Small intestine (tissue), 7 donors: ENCODE data around the gene NDUFA9. TPM values are rescaled to one million over a fixed set of nuclear protein-coding genes. Genes with fewer than 3 reads are reported as not detected.

Experiments
- DNase-seq, 2 donors: peaks; one replicate each; pipeline versions ENCODE4 v3.0.0 to v3.0.0-alpha.2; 2013
- FAIRE-seq: peaks from 2 replicates; lab custom pipeline; 2012; peaks lifted over from hg19 to GRCh38; lab: Jason Lieb, UNC
- H3K27ac ChIP-seq, 3 donors: one replicate each; pipeline ENCODE4 v1.5.1; 2013; ENCODE audit warnings: low read length in 2 of 3, mild to moderate bottlenecking in 2 of 3, control low read depth in 1 of 3, inconsistent platforms in 1 of 3, low read depth in 1 of 3, moderate library complexity in 1 of 3
- H3K27me3 ChIP-seq, 3 donors: one replicate each; pipeline ENCODE4 v1.6.1; 2013; ENCODE audit warnings: low read length in 3 of 3, inconsistent platforms in 1 of 3; ENCODE audit not compliant: control insufficient read depth in 3 of 3, insufficient read depth in 3 of 3
- H3K36me3 ChIP-seq, 3 donors: one replicate each; pipeline ENCODE4 v1.6.1; 2013; ENCODE audit warnings: low read length in 3 of 3, inconsistent platforms in 1 of 3, low read depth in 1 of 3, mild to moderate bottlenecking in 1 of 3, moderate library complexity in 1 of 3; ENCODE audit not compliant: control insufficient read depth in 3 of 3, insufficient read depth in 2 of 3
- H3K4me1 ChIP-seq, 3 donors: one replicate each; pipeline ENCODE4 v1.6.1; 2013; ENCODE audit warnings: low read length in 2 of 3, inconsistent platforms in 1 of 3, low read depth in 1 of 3, mild to moderate bottlenecking in 1 of 3, moderate library complexity in 1 of 3; ENCODE audit not compliant: control insufficient read depth in 3 of 3, insufficient read depth in 2 of 3
- H3K4me3 ChIP-seq, 3 donors: one replicate each; pipeline ENCODE4 v1.5.1; 2013; ENCODE audit warnings: low read length in 3 of 3, control low read depth in 1 of 3, inconsistent platforms in 1 of 3, low read depth in 1 of 3, mild to moderate bottlenecking in 1 of 3, moderate library complexity in 1 of 3
- H3K9me3 ChIP-seq, 2 donors: one replicate each; pipeline ENCODE4 v1.6.1; 2013; ENCODE audit warnings: low read depth in 1 of 2, low read length in 1 of 2; ENCODE audit not compliant: control insufficient read depth in 2 of 2, insufficient read depth in 1 of 2
- WGBS, 3 donors: extraction: QIAGEN DNeasy Blood & Tissue Kit; methylation state at CpG; one replicate each; pipeline ENCODE4 v1.1.7; 2013; 5-methylcytosine and 5-hydroxymethylcytosine counted together
- polyA plus RNA-seq, 4 donors: library from polyadenylated mRNA; stranded (reverse) in 3 of 4; unstranded in 1 of 4; fragments of 200-250 nt in 3 of 4; fragments of 120-200 nt in 1 of 4; gene quantifications; one replicate each; pipeline versions ENCODE4 v1.2.1 to v1.2.3, GENCODE V29; 2013
- donor health status: healthy with polysubstance abuse.
- donor health status: control.
- donor health status: control.
- donor health status: Bipolar disorder and iron deficiency.
- donor health status: healthy.

The NDUFA9 gene
- polyA plus RNA-seq, 4 donors, result 64.6 to 113 (median 75.9) TPM

- FAIRE-seq, result no peak
- WGBS, 3 donors, result 93 to 98% (median 95%) methylated on average over 9 of the region's 9 CpGs
- H3K9me3 ChIP-seq, result no peaks in the 10 kb centered on the region
- H3K27ac ChIP-seq, result no peak overlapping the region
- DNase-seq, result no peak
- no peaks in the 10 kb centered on the region for H3K27me3 ChIP-seq
- H3K4me1 ChIP-seq, result no peaks in the 10 kb centered on the region
- H3K4me3 ChIP-seq, result no peak overlapping the region
- H3K36me3 ChIP-seq, result peaks cover 0 to 13% (median 7%) of the 10 kb centered on the region in 3 donors
These were observed 33.2 kb upstream of the NDUFA9 start for GRCh38 chr12:4615667-4616066.

- no peak for FAIRE-seq
- Histone ChIP-seq H3K27me3 (no peaks in the 10 kb centered on the region), H3K9me3 (no peaks in the 10 kb centered on the region), H3K27ac (no peak overlapping the region), H3K36me3 (no peaks in the 10 kb centered on the region), H3K4me1 (no peaks in the 10 kb centered on the region), H3K4me3 (no peak overlapping the region)
- 94 to 96% (median 95%) methylated on average over 3 of the region's 3 CpGs for WGBS, 3 donors
- DNase-seq, result no peak
These were observed 27.4 kb upstream of the NDUFA9 start for GRCh38 chr12:4621511-4621910.

- H3K27me3 ChIP-seq, result no peaks in the 10 kb centered on the region
- WGBS, 3 donors, result 87 to 93% (median 90%) methylated on average over 5 of the region's 5 CpGs
- no peak for DNase-seq
- no peaks in the 10 kb centered on the region for H3K4me1 ChIP-seq
- no peak overlapping the region for H3K4me3 ChIP-seq
- H3K9me3 ChIP-seq, result no peaks in the 10 kb centered on the region
- H3K36me3 ChIP-seq, result no peaks in the 10 kb centered on the region
- H3K27ac ChIP-seq, result no peak overlapping the region
- FAIRE-seq, result no peak
These were observed 22.4 kb upstream of the NDUFA9 start for GRCh38 chr12:4626543-4626942.

- no peaks in the 10 kb centered on the region for H3K36me3 ChIP-seq
- H3K4me3 ChIP-seq, result no peak overlapping the region
- H3K4me1 ChIP-seq, result no peaks in the 10 kb centered on the region
- 89 to 95% (median 93%) methylated on average over 10 of the region's 10 CpGs for WGBS, 3 donors
- H3K27ac ChIP-seq, result no peak overlapping the region
- FAIRE-seq (no peak), DNase-seq (no peak)
- no peaks in the 10 kb centered on the region for H3K9me3 ChIP-seq
- H3K27me3 ChIP-seq, result no peaks in the 10 kb centered on the region
These were observed 20.5 kb upstream of the NDUFA9 start for GRCh38 chr12:4628406-4628805.

GRCh38 chr12:4630262-4630661 is 18.7 kb upstream of the NDUFA9 start:
- Histone ChIP-seq H3K36me3 (no peaks in the 10 kb centered on the region), H3K9me3 (no peaks in the 10 kb centered on the region), H3K27ac (no peak overlapping the region), H3K27me3 (no peaks in the 10 kb centered on the region), H3K4me1 (no peaks in the 10 kb centered on the region), H3K4me3 (no peak overlapping the region)
- DNase-seq, result no peak
- WGBS, 3 donors, result 73 to 84% (median 79%) methylated on average over 5 of the region's 5 CpGs
- no peak for FAIRE-seq

GRCh38 chr12:4643747-4644146 is 5.2 kb upstream of the NDUFA9 start:
- H3K9me3 ChIP-seq, result no peaks in the 10 kb centered on the region
- H3K36me3 ChIP-seq, result no peaks in the 10 kb centered on the region
- H3K4me3 ChIP-seq, result no peak overlapping the region
- FAIRE-seq, result no peak
- peaks cover 0 to 6% (median 4%) of the 10 kb centered on the region in 3 donors for H3K4me1 ChIP-seq
- DNase-seq, result no peak
- H3K27me3 ChIP-seq, result no peaks in the 10 kb centered on the region
- WGBS, 3 donors, result 78 to 87% (median 80%) methylated on average over 6 of the region's 6 CpGs
- H3K27ac ChIP-seq, result no peak overlapping the region

- no peak overlapping the region for H3K27ac ChIP-seq
- H3K36me3 ChIP-seq, result no peaks in the 10 kb centered on the region
- H3K4me3 ChIP-seq, result no peak overlapping the region
- peaks cover 0 to 6% (median 5%) of the 10 kb centered on the region in 3 donors for H3K4me1 ChIP-seq
- 95 to 100% (median 100%) methylated on average over 1 of the region's 1 CpG for WGBS, 3 donors
- H3K27me3 ChIP-seq, result no peaks in the 10 kb centered on the region
- DNase-seq, result no peak
- FAIRE-seq, result no peak
- H3K9me3 ChIP-seq, result no peaks in the 10 kb centered on the region
These were observed 3.9 kb upstream of the NDUFA9 start for GRCh38 chr12:4645023-4645422.

- Histone ChIP-seq H3K4me1 (peaks cover 3 to 11% (median 6%) of the 10 kb centered on the region in 3 donors), H3K4me3 (peak overlapping the region; percentile 72 to 95 (median 80)), H3K27me3 (no peaks in the 10 kb centered on the region), H3K36me3 (no peaks in the 10 kb centered on the region), H3K9me3 (no peaks in the 10 kb centered on the region), H3K27ac (peak overlapping the region; percentile 79 to 94 (median 80))
- 23 to 27% (median 26%) methylated on average over 4 of the region's 4 CpGs for WGBS, 3 donors
- DNase-seq (peak in 1 of 2 donors; percentile 11), FAIRE-seq (no peak)
These were observed 812 bp upstream of the NDUFA9 start for GRCh38 chr12:4648104-4648500.

- peaks cover 3 to 14% (median 6%) of the 10 kb centered on the region in 3 donors for H3K4me1 ChIP-seq
These were observed 396 bp downstream of the NDUFA9 start for GRCh38 chr12:4649358-4649661.

More at GRCh38 chr12:4649358-4649661, 396 bp downstream of the NDUFA9 start:
- Histone ChIP-seq H3K36me3 (peaks cover 0 to 3% (median 0%) of the 10 kb centered on the region in 3 donors), H3K9me3 (no peaks in the 10 kb centered on the region), H3K27ac (peak overlapping the region; percentile 79 to 94 (median 80)), H3K4me3 (peak overlapping the region; percentile 72 to 95 (median 80)), H3K27me3 (no peaks in the 10 kb centered on the region)
- DNase-seq, result no peak
- FAIRE-seq, result no peak
- 0% methylated on average over 6 of the region's 6 CpGs for WGBS, 3 donors
